NOMO-1 (cell line): ENCODE data around the gene CBL.

Source experiments
- DNase-seq, 2 experiments: peaks; one replicate each; lab custom pipeline; 2025; ENCODE audit not compliant: unreplicated experiment in 2 of 2; lab: John Stamatoyannopoulos, UW

The CBL gene

GRCh38 chr11:119340335-119341221 lies 134.4 kb downstream of the CBL start, which contains the start of gene C1QTNF5:
Gene C1QTNF5 (minus strand): TSS chr11:119340883. CDS start chr11:119340397, 486 bp downstream.
- DNase-seq: no peak

GRCh38 chr11:119341222-119342022 lies 135.3 kb downstream of the CBL start:
- DNase-seq: no peak

- no peak for DNase-seq
Measured at GRCh38 chr11:119342023-119342300, 135.8 kb downstream of the CBL start.

GRCh38 chr11:119342362-119343130 lies 136.4 kb downstream of the CBL start:
- no peak for DNase-seq

- no peak for DNase-seq
Measured at GRCh38 chr11:119343726-119344125, 137.6 kb downstream of the CBL start.

- no peak for DNase-seq
Measured at GRCh38 chr11:119344291-119345010, 138.3 kb downstream of the CBL start.

- no peak for DNase-seq
Measured at GRCh38 chr11:119345685-119346084, 139.5 kb downstream of the CBL start.

- DNase-seq: no peak
Measured at GRCh38 chr11:119346605-119347004, 140.5 kb downstream of the CBL start, which contains the start of gene MFRP. Gene MFRP (minus strand): TSS chr11:119346705. CDS start chr11:119346513, 192 bp downstream.

- no peak for DNase-seq
Measured at GRCh38 chr11:119347242-119347641, 141.1 kb downstream of the CBL start.

- no peak for DNase-seq
Measured at GRCh38 chr11:119347940-119348605, 141.9 kb downstream of the CBL start.

GRCh38 chr11:119350302-119350701 lies 144.2 kb downstream of the CBL start:
- no peak for DNase-seq

GRCh38 chr11:119351232-119351631 lies 145.1 kb downstream of the CBL start:
- no peak for DNase-seq

- no peak for DNase-seq
Measured at GRCh38 chr11:119352857-119353260, 146.7 kb downstream of the CBL start.

GRCh38 chr11:119355091-119355843 lies 149.1 kb downstream of the CBL start:
- no peak for DNase-seq

- DNase-seq: peak; percentile 49 to 53
Measured at GRCh38 chr11:119356349-119357031, 150.4 kb downstream of the CBL start.

- no peak for DNase-seq
Measured at GRCh38 chr11:119357074-119357473, 150.9 kb downstream of the CBL start.
